Liver (tissue), 9 donors: ENCODE results near the gene FARP1. TPM values are rescaled to one million over a fixed set of nuclear protein-coding genes. Genes with fewer than 3 reads are reported as not detected.

Experiments used
- DNase-seq: peaks from one replicate; pipeline ENCODE4 v3.0.0-alpha.2; 2017; ENCODE audit warnings: low spot score
- H3K27ac ChIP-seq, 2 donors: one replicate each; pipeline ENCODE4 v1.7.0; 2013; ENCODE audit warnings: inconsistent platforms in 2 of 2, low read length in 2 of 2, control low read depth in 1 of 2, low read depth in 1 of 2, mild to moderate bottlenecking in 1 of 2
- H3K27me3 ChIP-seq, 4 donors: one replicate each; pipeline versions ENCODE4 v1.6.1 to v1.7.0; 2013; ENCODE audit warnings: low read length in 3 of 4, inconsistent platforms in 1 of 4, mild to moderate bottlenecking in 1 of 4, moderate library complexity in 1 of 4; ENCODE audit not compliant: control insufficient read depth in 4 of 4, insufficient read depth in 4 of 4
- H3K36me3 ChIP-seq, 4 donors: one replicate each; pipeline versions ENCODE4 v1.6.1 to v1.7.0; 2013; ENCODE audit warnings: low read length in 3 of 4, mild to moderate bottlenecking in 3 of 4, low read depth in 1 of 4, moderate library complexity in 1 of 4; ENCODE audit not compliant: control insufficient read depth in 4 of 4, insufficient read depth in 3 of 4
- H3K4me1 ChIP-seq, 4 donors: one replicate each; pipeline versions ENCODE4 v1.6.1 to v1.7.0; 2013; ENCODE audit warnings: low read length in 3 of 4, mild to moderate bottlenecking in 3 of 4, moderate library complexity in 1 of 4; ENCODE audit not compliant: control insufficient read depth in 4 of 4, insufficient read depth in 4 of 4
- H3K4me3 ChIP-seq, 3 donors: one replicate each; pipeline versions ENCODE4 v1.6.1 to v1.7.0; 2013; ENCODE audit warnings: low read length in 3 of 3, control low read depth in 1 of 3, low read depth in 1 of 3, mild to moderate bottlenecking in 1 of 3
- H3K9ac ChIP-seq, 2 donors: one replicate each; pipeline ENCODE4 v1.7.0; 2013; ENCODE audit warnings: low read length in 2 of 2, mild to moderate bottlenecking in 2 of 2, moderate library complexity in 2 of 2, control low read depth in 1 of 2, low read depth in 1 of 2
- H3K9me3 ChIP-seq, 4 donors: one replicate each; pipeline versions ENCODE4 v1.6.1 to v1.7.0; 2013; ENCODE audit warnings: low read length in 3 of 4; ENCODE audit not compliant: control insufficient read depth in 4 of 4
- ATF3 ChIP-seq: IDR thresholded peaks from 2 replicates; pipeline ENCODE4 v1.6.1; 2016; ENCODE audit warnings: antibody characterized with exemption
- EGR1 ChIP-seq, 2 donors: IDR thresholded peaks; 2 replicates each; pipeline ENCODE4 v1.6.1; 2016 to 2018; ENCODE audit warnings: antibody characterized with exemption in 2 of 2, low read depth in 2 of 2
- GABPA ChIP-seq, 2 donors: IDR thresholded peaks in 1 of 2; conservative IDR thresholded peaks in 1 of 2; 2 replicates each; pipeline ENCODE4 v1.6.1; 2016; ENCODE audit warnings: antibody characterized with exemption in 2 of 2, mild to moderate bottlenecking in 1 of 2, moderate library complexity in 1 of 2
- HNF4A ChIP-seq, 2 donors: conservative IDR thresholded peaks; 2 replicates each; pipeline ENCODE4 v1.6.1; 2016; ENCODE audit warnings: antibody characterized with exemption in 2 of 2, mild to moderate bottlenecking in 2 of 2
- HNF4G ChIP-seq: IDR thresholded peaks from 2 replicates; pipeline ENCODE4 v1.6.1; 2016; ENCODE audit warnings: antibody characterized with exemption
- JUND ChIP-seq, 2 donors: IDR thresholded peaks; 2 replicates each; pipeline ENCODE4 v1.6.1; 2016; ENCODE audit warnings: antibody characterized with exemption in 2 of 2
- MAX ChIP-seq: IDR thresholded peaks from 2 replicates; pipeline ENCODE4 v1.6.1; 2016; ENCODE audit warnings: antibody characterized with exemption
- NR2F2 ChIP-seq: IDR thresholded peaks from 2 replicates; pipeline ENCODE4 v1.6.1; 2016; ENCODE audit warnings: antibody characterized with exemption
- RAD21 ChIP-seq, 2 donors: IDR thresholded peaks; 2 replicates each; pipeline ENCODE4 v1.6.1; 2016; ENCODE audit warnings: antibody characterized with exemption in 2 of 2, mild to moderate bottlenecking in 2 of 2
- REST ChIP-seq: IDR thresholded peaks from 2 replicates; pipeline ENCODE4 v1.6.1; 2016; ENCODE audit warnings: antibody characterized with exemption, mild to moderate bottlenecking
- RXRA ChIP-seq, 2 donors: IDR thresholded peaks; 2 replicates each; pipeline ENCODE4 v1.6.1; 2017 to 2018; ENCODE audit warnings: antibody characterized with exemption in 2 of 2, mild to moderate bottlenecking in 1 of 2
- YY1 ChIP-seq: IDR thresholded peaks from 2 replicates; pipeline ENCODE4 v1.6.1; 2016; ENCODE audit warnings: antibody characterized with exemption, mild to moderate bottlenecking
- ZBTB33 ChIP-seq: IDR thresholded peaks from 2 replicates; pipeline ENCODE4 v1.6.1; 2016; ENCODE audit warnings: antibody characterized with exemption
- WGBS: extraction: QIAGEN DNeasy Blood & Tissue Kit; methylation state at CpG from one replicate; pipeline ENCODE4 v1.1.7; 2013; 5-methylcytosine and 5-hydroxymethylcytosine counted together
- polyA plus RNA-seq, 2 donors: library from polyadenylated mRNA; stranded (reverse) in 1 of 2; unstranded in 1 of 2; fragments of 200-250 nt in 1 of 2; fragments of >200 nt in 1 of 2; fragmentation: Nextera tagmentation in 1 of 2; extraction: Ambion mirVana in 1 of 2; gene quantifications; one replicate each; pipeline versions ENCODE4 v1.2.1 to v1.2.3, GENCODE V29; 2013 to 2015
- total RNA-seq, 2 donors: library from RNA; depleted of rRNA; stranded (reverse); fragments of >200 nt; gene quantifications; one replicate each; pipeline ENCODE4 v1.2.3, GENCODE V29; 2014
- donor health status: healthy.
- donor health status: healthy.
- donor health status: healthy.
- donor health status: healthy.
- donor health status: healthy.

FARP1 gene
- total and polyA plus RNA-seq, 4 donors, result 28.4 to 62.6 (median 39.8) TPM

GRCh38 chr13:98490866-98491265, 348.0 kb downstream of the FARP1 start:
- H3K27me3 ChIP-seq, result no peaks in the 10 kb centered on the region
- no peak overlapping the region for H3K4me3 ChIP-seq
- WGBS, result 85% methylated on average over 8 of the region's 8 CpGs
- H3K36me3 ChIP-seq, result peaks cover 0 to 2% (median 0%) of the 10 kb centered on the region in 4 donors
- no peak for DNase-seq
- no peaks in the 10 kb centered on the region for H3K9me3 ChIP-seq
- H3K9ac ChIP-seq, result no peak overlapping the region
- TF ChIP-seq GABPA (IDR thresholded peaks at IDR 0.05 in 1 of 2, conservative IDR thresholded peaks at IDR 0.05 in 1 of 2), result no peak
- no peak for TF ChIP-seq HNF4G
- no peak for TF ChIP-seq MAX
- no peak for TF ChIP-seq ATF3
- H3K27ac ChIP-seq, result peak overlapping the region; percentile 11 to 52
- H3K4me1 ChIP-seq, result peaks cover 10 to 32% (median 28%) of the 10 kb centered on the region in 4 donors

GRCh38 chr13:98492335-98493041, 349.6 kb downstream of the FARP1 start:
- H3K27me3 ChIP-seq, result no peaks in the 10 kb centered on the region
- H3K9ac ChIP-seq, result no peak overlapping the region
- TF ChIP-seq MAX (no peak), NR2F2 (no peak), RAD21 (IDR thresholded peaks at IDR 0.05) (no peak), RXRA (IDR thresholded peaks at IDR 0.05) (no peak), JUND (IDR thresholded peaks at IDR 0.05) (no peak), HNF4G (no peak), EGR1 (IDR thresholded peaks at IDR 0.05; ENCODE audit: low read depth in 2 of 2) (no peak), ZBTB33 (no peak), YY1 (no peak)
- peaks cover 0 to 2% (median 0%) of the 10 kb centered on the region in 4 donors for H3K36me3 ChIP-seq
- no peak for DNase-seq
- H3K9me3 ChIP-seq, result no peaks in the 10 kb centered on the region
- H3K27ac ChIP-seq, result no peak overlapping the region
- peaks cover 21 to 47% (median 39%) of the 10 kb centered on the region in 4 donors for H3K4me1 ChIP-seq
- 93% methylated on average over 6 of the region's 6 CpGs for WGBS
- H3K4me3 ChIP-seq, result no peak overlapping the region

GRCh38 chr13:98493042-98493712, 350.3 kb downstream of the FARP1 start:
- no peak overlapping the region for H3K27ac ChIP-seq
- peaks cover 22 to 51% (median 40%) of the 10 kb centered on the region in 4 donors for H3K4me1 ChIP-seq
- no peak overlapping the region for H3K9ac ChIP-seq

More at GRCh38 chr13:98493042-98493712, 350.3 kb downstream of the FARP1 start:
- WGBS, result 88% methylated on average over 6 of the region's 6 CpGs
- H3K27me3 ChIP-seq, result no peaks in the 10 kb centered on the region
- DNase-seq, result no peak
- no peaks in the 10 kb centered on the region for H3K9me3 ChIP-seq
- no peak overlapping the region for H3K4me3 ChIP-seq
- peaks cover 0 to 2% (median 0%) of the 10 kb centered on the region in 4 donors for H3K36me3 ChIP-seq
- TF ChIP-seq REST, result peak; percentile 61
- no peak for TF ChIP-seq HNF4A (conservative IDR thresholded peaks at IDR 0.05)
- TF ChIP-seq RXRA (IDR thresholded peaks at IDR 0.05), result peak in 1 of 2 donors; percentile 8
